GM20000 (cell line): ENCODE data around the gene PTEN.

Source experiments
- DNase-seq: peaks from one replicate; pipeline ENCODE4 v3.0.0; 2012; ENCODE audit warnings: low spot score
- TF ChIP-seq, protein P1 (sequence below): IDR thresholded peaks from 2 replicates; pipeline ENCODE4 v1.5.1; 2012; ENCODE audit warnings: mild to moderate bottlenecking, control low read depth; ENCODE audit errors: extremely low read depth, missing control alignments

Gene PTEN

DNA sequence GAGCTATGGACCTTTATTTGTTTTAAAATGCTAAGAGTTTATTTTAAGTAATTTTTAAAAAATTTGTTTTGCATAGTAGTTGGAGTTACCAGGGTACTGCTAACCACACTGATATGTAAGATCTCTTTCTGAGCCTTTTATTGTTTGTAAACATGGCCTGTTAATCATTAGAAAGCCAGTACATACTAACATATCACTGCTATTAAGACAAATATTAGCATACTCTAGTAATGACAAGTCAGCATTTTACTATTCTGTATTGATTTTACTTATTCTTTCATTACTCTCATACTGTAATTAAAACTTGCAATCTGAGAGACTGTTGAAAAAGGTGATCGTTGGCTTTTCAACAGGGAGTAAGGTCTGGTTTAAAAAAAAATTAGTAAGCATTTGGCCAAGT lies 66.7 kb downstream of the PTEN start:
- DNase-seq, result no peak
- TF ChIP-seq, protein P1, sequence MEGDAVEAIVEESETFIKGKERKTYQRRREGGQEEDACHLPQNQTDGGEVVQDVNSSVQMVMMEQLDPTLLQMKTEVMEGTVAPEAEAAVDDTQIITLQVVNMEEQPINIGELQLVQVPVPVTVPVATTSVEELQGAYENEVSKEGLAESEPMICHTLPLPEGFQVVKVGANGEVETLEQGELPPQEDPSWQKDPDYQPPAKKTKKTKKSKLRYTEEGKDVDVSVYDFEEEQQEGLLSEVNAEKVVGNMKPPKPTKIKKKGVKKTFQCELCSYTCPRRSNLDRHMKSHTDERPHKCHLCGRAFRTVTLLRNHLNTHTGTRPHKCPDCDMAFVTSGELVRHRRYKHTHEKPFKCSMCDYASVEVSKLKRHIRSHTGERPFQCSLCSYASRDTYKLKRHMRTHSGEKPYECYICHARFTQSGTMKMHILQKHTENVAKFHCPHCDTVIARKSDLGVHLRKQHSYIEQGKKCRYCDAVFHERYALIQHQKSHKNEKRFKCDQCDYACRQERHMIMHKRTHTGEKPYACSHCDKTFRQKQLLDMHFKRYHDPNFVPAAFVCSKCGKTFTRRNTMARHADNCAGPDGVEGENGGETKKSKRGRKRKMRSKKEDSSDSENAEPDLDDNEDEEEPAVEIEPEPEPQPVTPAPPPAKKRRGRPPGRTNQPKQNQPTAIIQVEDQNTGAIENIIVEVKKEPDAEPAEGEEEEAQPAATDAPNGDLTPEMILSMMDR, result no peak

DNA sequence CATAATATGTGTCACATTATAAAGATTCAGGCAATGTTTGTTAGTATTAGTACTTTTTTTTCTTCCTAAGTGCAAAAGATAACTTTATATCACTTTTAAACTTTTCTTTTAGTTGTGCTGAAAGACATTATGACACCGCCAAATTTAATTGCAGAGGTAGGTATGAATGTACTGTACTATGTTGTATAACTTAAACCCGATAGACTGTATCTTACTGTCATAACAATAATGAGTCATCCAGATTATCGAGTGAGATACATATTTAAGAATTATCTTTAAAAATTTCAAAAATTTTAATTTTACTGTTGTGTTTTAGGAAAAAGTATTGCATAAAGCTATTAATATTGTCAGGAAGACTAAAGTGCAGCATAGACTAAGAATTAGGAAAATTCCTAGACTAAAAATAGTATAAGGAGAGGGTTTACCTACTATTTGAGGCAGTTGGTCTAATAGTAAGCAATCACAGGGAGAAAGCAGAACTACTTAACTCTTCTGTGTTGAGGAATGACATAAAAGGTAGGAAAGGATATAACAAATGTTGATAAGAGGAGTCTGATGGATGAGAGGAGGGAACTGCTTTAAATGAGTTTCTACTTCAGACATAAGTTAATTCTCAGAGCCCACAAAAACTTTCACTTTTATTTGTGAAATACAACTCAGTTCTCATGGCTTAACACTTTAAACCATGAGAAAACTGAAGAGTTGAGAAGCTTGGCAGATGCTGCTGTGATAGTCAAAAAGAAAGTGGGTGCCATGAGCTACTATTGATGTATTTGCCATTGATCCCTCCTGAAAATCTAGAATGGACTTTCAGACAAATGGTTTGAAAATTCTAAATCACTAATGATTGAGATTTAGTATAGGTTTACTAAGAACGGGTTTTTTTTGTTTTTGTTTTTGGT lies 67.8 kb downstream of the PTEN start:
- DNase-seq, result peak; percentile 10
- TF ChIP-seq, protein P1, result no peak

DNA sequence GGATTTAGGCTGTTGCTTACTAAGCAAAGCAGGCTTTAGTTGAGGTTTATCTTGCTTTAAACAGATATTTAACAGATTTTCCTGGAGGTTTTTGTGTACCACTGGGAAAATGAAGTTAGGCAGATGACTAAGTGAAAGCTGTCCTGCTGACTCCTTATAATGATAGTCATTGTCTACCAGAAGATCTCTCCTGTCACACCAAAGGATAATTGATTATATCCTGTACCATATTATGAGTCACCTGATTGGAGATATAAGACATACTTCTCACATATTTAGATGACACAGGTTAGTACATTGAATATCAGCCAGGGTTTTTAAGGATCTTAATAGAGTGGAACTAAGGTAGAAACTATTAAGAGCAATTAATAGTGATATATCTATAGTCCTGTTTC lies 68.4 kb downstream of the PTEN start:
- TF ChIP-seq, protein P1, result no peak
- no peak for DNase-seq

DNA sequence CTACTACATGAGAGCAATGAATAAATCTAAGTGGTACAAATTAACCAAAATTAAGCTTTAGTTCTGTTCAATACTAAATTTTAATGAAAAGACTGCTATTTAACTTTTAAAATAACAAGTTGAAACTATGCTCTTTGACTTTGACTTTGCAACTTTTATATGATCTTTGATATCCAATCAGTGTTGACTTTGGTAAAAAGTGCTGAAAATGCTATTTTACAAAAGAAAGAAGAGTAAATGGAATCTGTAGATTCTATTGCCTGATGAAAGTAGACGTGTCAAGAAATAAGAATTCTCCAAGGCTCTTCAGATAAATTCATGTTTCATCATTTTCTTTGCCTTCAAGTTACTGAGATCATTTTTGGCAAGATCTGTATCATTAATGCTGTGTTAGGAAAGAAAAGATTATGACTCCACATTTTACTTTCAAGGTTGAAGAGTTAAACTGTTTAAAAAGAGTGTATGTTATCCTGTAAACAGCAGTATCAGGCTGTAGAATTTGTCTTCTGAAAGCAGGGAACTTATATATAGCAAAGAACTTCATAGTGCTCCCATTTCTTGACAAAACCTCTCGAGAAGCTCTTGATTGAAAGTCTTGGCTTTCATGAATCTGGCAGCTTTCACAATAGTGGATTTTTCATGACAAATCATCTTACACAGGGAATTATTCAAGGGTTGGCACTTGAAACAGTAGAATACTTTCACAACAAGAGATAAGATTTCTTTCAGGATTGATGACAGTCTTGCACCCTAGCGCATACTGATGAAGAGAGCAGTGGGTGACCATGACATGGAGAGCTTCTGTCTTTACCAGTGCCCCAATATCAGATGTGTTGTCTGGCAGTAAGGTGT lies 72.1 kb downstream of the PTEN start:
- TF ChIP-seq, protein P1, result no peak
- no peak for DNase-seq

DNA sequence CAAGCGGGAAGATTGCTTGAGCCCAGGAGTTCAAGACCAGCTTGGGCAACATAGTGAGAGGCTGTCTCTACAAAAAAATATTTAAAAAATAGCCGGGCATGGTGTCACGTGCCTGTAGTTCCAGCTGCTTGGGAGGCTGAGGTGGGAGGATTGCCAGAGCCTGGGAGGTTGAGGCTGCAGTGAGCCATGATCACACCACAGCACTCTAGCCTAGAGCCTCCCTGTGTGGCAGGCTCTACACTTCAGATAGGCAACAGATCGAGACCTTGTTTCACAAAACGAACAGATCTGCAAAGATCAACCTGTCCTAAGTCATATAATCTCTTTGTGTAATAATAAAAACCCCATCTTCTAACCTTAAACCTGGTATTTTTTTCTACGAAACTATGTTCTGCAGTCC lies 76.8 kb downstream of the PTEN start:
- no peak for DNase-seq
- TF ChIP-seq, protein P1, result no peak

DNA sequence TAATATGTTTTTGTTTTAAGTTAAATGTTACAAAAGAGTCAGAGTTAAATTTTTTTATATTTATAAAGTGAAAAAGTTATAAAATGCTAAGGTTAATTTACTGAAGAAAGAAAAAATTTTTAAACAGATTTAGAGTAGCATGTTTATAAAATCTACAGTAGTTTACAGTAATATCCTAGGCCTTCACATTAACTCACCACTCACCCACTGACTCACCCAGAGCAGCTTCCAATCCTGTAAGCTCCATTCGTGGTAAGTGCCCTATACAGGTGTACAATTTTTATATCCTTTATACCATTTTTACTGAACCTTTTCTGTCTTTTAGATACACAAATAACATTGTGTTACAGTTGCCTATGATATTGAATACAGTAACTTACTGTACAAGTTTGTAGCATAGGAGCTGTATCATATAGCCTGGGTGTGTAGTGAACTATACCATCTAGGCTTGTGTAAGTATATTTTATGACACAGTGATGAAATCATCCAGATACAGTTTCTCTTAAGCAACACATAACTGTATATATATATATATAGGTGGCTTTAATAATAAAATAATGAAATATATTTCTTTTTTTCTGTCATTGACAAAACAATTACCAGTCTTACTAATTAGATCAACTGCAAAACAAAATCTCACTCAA lies 79.6 kb downstream of the PTEN start:
- TF ChIP-seq, protein P1, result no peak
- no peak for DNase-seq
